ENCODE results near the gene CYP39A1.

The CYP39A1 gene

GRCh38 chr6:46505693-46506512 is 146.7 kb downstream of the CYP39A1 start:
- Histone ChIP-seq H3K4me2 (ENCODE audit: low read length) (no peak overlapping the region), H3K4me3 (ENCODE audit: low read length) (no peak overlapping the region), H3K9me2 (replicated peaks; ENCODE audit: control insufficient read depth, low read length) (no peaks in the 10 kb centered on the region), H3F3A (ENCODE audit: control insufficient read depth, insufficient read depth) (no peaks in the 10 kb centered on the region), H3K9me3 (ENCODE audit: control insufficient read depth, insufficient read depth, low read length) (no peaks in the 10 kb centered on the region), H3K79me2 (ENCODE audit: control insufficient read depth, low read length) (no peaks in the 10 kb centered on the region), H3K27me3 (ENCODE audit: control insufficient read depth, low read length) (no peaks in the 10 kb centered on the region), H3K27ac (ENCODE audit: low read depth, low read length) (no peak overlapping the region), H3K36me3 (ENCODE audit: control insufficient read depth, low read length) (no peaks in the 10 kb centered on the region), H4K20me1 (ENCODE audit: control insufficient read depth, insufficient read depth, low read depth, low read length) (no peaks in the 10 kb centered on the region), H3K4me1 (ENCODE audit: control insufficient read depth, low read length) (no peaks in the 10 kb centered on the region)
- TF ChIP-seq CTCF (IDR thresholded peaks at IDR 0.05; ENCODE audit: low read depth, low read length, poor library complexity, severe bottlenecking) (no peak), EZH2phosphoT487 (IDR thresholded peaks at IDR 0.05; ENCODE audit: borderline replicate concordance, low read length) (no peak)

GRCh38 chr6:46504242-46504641 is 148.4 kb downstream of the CYP39A1 start:
- Histone ChIP-seq H3K4me3 (ENCODE audit: low read length) (no peak overlapping the region), H3K27me3 (ENCODE audit: control insufficient read depth, low read length) (peaks cover 3% of the 10 kb centered on the region), H3F3A (ENCODE audit: control insufficient read depth, insufficient read depth) (no peaks in the 10 kb centered on the region), H3K9me3 (ENCODE audit: control insufficient read depth, insufficient read depth, low read length) (no peaks in the 10 kb centered on the region), H4K20me1 (ENCODE audit: control insufficient read depth, insufficient read depth, low read depth, low read length) (no peaks in the 10 kb centered on the region), H3K36me3 (ENCODE audit: control insufficient read depth, low read length) (no peaks in the 10 kb centered on the region), H3K4me1 (ENCODE audit: control insufficient read depth, low read length) (no peaks in the 10 kb centered on the region), H3K27ac (ENCODE audit: low read depth, low read length) (no peak overlapping the region), H3K79me2 (ENCODE audit: control insufficient read depth, low read length) (no peaks in the 10 kb centered on the region), H3K9me2 (replicated peaks; ENCODE audit: control insufficient read depth, low read length) (no peaks in the 10 kb centered on the region), H3K4me2 (ENCODE audit: low read length) (no peak overlapping the region)
- no peak for TF ChIP-seq EZH2phosphoT487 (IDR thresholded peaks at IDR 0.05; ENCODE audit: borderline replicate concordance, low read length)
- TF ChIP-seq CTCF (IDR thresholded peaks at IDR 0.05; ENCODE audit: low read depth, low read length, poor library complexity, severe bottlenecking), result no peak

GRCh38 chr6:46502486-46503119 is 150.0 kb downstream of the CYP39A1 start:
- no peaks in the 10 kb centered on the region for H3K36me3 ChIP-seq (ENCODE audit: control insufficient read depth, low read length)
- no peaks in the 10 kb centered on the region for H3K9me2 ChIP-seq (replicated peaks; ENCODE audit: control insufficient read depth, low read length)
- H3K79me2 ChIP-seq (ENCODE audit: control insufficient read depth, low read length), result no peaks in the 10 kb centered on the region
- no peak overlapping the region for H3K4me3 ChIP-seq (ENCODE audit: low read length)
- H3K27me3 ChIP-seq (ENCODE audit: control insufficient read depth, low read length), result peaks cover 3% of the 10 kb centered on the region
- H3K9me3 ChIP-seq (ENCODE audit: control insufficient read depth, insufficient read depth, low read length), result no peaks in the 10 kb centered on the region
- no peak overlapping the region for H3K4me2 ChIP-seq (ENCODE audit: low read length)
- H3K4me1 ChIP-seq (ENCODE audit: control insufficient read depth, low read length), result no peaks in the 10 kb centered on the region
- no peaks in the 10 kb centered on the region for H3F3A ChIP-seq (ENCODE audit: control insufficient read depth, insufficient read depth)
- no peaks in the 10 kb centered on the region for H4K20me1 ChIP-seq (ENCODE audit: control insufficient read depth, insufficient read depth, low read depth, low read length)
- H3K27ac ChIP-seq (ENCODE audit: low read depth, low read length), result no peak overlapping the region
- TF ChIP-seq CTCF (IDR thresholded peaks at IDR 0.05; ENCODE audit: low read depth, low read length, poor library complexity, severe bottlenecking), result no peak
- TF ChIP-seq EZH2phosphoT487 (IDR thresholded peaks at IDR 0.05; ENCODE audit: borderline replicate concordance, low read length), result no peak

All from DOHH2 (cell line).